Renal cortex interstitium (tissue), 15 donors: ENCODE data around the gene SPRYD7. TPM values are rescaled to one million over a fixed set of nuclear protein-coding genes. Genes with fewer than 3 reads are reported as not detected.
"Not testable (repeated sequence)": the region's sequence is repeated elsewhere in the genome, so short reads cannot be mapped to it uniquely, and the experiment has no call there.

ENCODE experiments used
- DNase-seq, 11 donors: peaks; one replicate each; pipeline ENCODE4 v3.0.0-alpha.2; 2013; ENCODE audit warnings: low read depth in 9 of 11, low spot score in 4 of 11; ENCODE audit errors: extremely low read depth in 1 of 11
- long read RNA-seq, 16 experiments: transcript quantifications; one replicate each; lab custom pipeline, GENCODE V29; 2026
- polyA plus RNA-seq, 3 donors: library from polyadenylated mRNA; unstranded; fragments of 120-200 nt; gene quantifications; one replicate each; pipeline ENCODE4 v1.2.1, GENCODE V29; 2013; ENCODE audit not compliant: insufficient read length in 3 of 3

SPRYD7 gene, protein sequence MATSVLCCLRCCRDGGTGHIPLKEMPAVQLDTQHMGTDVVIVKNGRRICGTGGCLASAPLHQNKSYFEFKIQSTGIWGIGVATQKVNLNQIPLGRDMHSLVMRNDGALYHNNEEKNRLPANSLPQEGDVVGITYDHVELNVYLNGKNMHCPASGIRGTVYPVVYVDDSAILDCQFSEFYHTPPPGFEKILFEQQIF
- 10 to 100 TPM; 11.6 to 14.5 (median 13.1) TPM for polyA plus RNA-seq
- long read RNA-seq, donor 1, transcript SPRYD7-201 (5 exons, 3,053 nt) = major isoform, 6 of 6 reads
- long read RNA-seq, donor 1, partial matches to known transcripts = 0 of 6 reads
- long read RNA-seq, donor 1, other reads (novel, unspliced or antisense) = 0 of 6 reads
- long read RNA-seq, donor 2, partial matches to known transcripts = 0 of 4 reads
- long read RNA-seq, donor 2, other reads (novel, unspliced or antisense) = 0 of 4 reads
- long read RNA-seq, donor 3, transcript SPRYD7-201 (5 exons, 3,053 nt) = major isoform, 14 of 16 reads
- long read RNA-seq, donor 3, partial matches to known transcripts = 0 of 16 reads
- long read RNA-seq, donor 3, other reads (novel, unspliced or antisense) = 0 of 16 reads
- long read RNA-seq, donor 4, transcript SPRYD7-201 (5 exons, 3,053 nt) = major isoform, 7 of 7 reads
- long read RNA-seq, donor 4, partial matches to known transcripts = 0 of 7 reads
- long read RNA-seq, donor 4, other reads (novel, unspliced or antisense) = 0 of 7 reads
- long read RNA-seq, donor 5 = 0 reads
- long read RNA-seq, donor 6, partial matches to known transcripts = 0 of 5 reads
- long read RNA-seq, donor 6, other reads (novel, unspliced or antisense) = 0 of 5 reads
- long read RNA-seq, donor 7, transcript SPRYD7-201 (5 exons, 3,053 nt) = major isoform, 7 of 10 reads
- long read RNA-seq, donor 7, partial matches to known transcripts = 0 of 10 reads
- long read RNA-seq, donor 7, other reads (novel, unspliced or antisense) = 0 of 10 reads
- long read RNA-seq, donor 8 = 0 reads
- long read RNA-seq, donor 9, transcript SPRYD7-201 (5 exons, 3,053 nt) = major isoform, 8 of 9 reads
- long read RNA-seq, donor 9, partial matches to known transcripts = 0 of 9 reads
- long read RNA-seq, donor 9, other reads (novel, unspliced or antisense) = 0 of 9 reads
- long read RNA-seq, donor 10, transcript SPRYD7-201 (5 exons, 3,053 nt) = major isoform, 9 of 10 reads
- long read RNA-seq, donor 10, partial matches to known transcripts = 0 of 10 reads
- long read RNA-seq, donor 10, other reads (novel, unspliced or antisense) = 0 of 10 reads
- long read RNA-seq, donor 11, partial matches to known transcripts = 0 of 5 reads
- long read RNA-seq, donor 11, other reads (novel, unspliced or antisense) = 0 of 5 reads
- long read RNA-seq, donor 12, transcript SPRYD7-201 (5 exons, 3,053 nt) = major isoform, 5 of 5 reads
- long read RNA-seq, donor 12, partial matches to known transcripts = 0 of 5 reads
- long read RNA-seq, donor 12, other reads (novel, unspliced or antisense) = 0 of 5 reads
- long read RNA-seq, donor 13 = 0 reads
- long read RNA-seq, donor 14, transcript SPRYD7-201 (5 exons, 3,053 nt) = major isoform, 9 of 9 reads
- long read RNA-seq, donor 14, partial matches to known transcripts = 0 of 9 reads
- long read RNA-seq, donor 14, other reads (novel, unspliced or antisense) = 0 of 9 reads
- long read RNA-seq, donor 15, partial matches to known transcripts = 0 of 2 reads
- long read RNA-seq, donor 15, other reads (novel, unspliced or antisense) = 0 of 2 reads
- long read RNA-seq, donor 16, transcript SPRYD7-201 (5 exons, 3,053 nt) = major isoform, 15 of 15 reads
- long read RNA-seq, donor 16, partial matches to known transcripts = 0 of 15 reads
- long read RNA-seq, donor 16, other reads (novel, unspliced or antisense) = 0 of 15 reads

DNA sequence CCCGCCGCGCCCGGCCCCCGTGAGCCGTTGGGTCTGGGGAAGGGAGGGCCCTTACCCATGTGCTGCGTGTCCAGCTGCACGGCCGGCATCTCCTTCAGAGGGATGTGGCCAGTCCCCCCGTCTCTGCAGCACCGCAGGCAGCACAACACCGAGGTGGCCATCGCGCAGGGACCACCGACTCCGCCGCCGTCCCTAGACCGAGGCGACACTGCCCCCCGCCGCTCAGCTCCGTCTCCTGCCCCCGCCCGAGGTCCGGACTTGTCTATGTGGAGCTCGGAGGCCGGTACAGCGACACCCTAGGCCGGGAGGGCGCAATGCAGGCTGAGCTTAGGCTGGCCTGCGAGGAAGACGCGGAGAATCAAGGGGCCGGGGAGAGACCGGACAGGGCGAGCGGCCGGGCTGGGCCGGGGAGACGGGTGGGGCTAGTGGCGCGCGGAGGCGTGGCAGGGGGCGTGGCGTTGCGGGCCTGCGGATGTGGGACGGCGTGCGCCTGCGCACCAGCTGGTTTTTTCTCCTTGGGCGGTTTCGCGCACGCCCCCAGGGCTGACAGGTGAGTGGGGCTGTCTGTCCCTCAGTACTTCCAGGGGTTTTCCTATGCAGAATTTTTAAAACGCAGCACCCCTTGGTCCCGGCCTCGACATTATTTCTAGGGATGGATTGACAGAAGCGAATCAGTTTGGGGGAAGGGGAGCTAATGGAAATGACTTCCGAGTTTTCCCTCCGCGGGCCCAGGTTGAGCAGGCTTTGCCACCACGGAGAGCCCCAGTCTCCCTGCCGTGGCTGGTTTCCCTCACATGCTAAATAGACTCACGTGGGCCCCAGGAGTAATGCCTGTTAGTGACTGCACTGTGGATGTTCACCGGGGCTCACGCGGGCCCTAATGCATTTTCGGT lies at the start of gene SPRYD7:
Gene SPRYD7, minus strand, starts transcription at position 266 of the 893 bp plus-strand sequence. Its CDS starts 105 bp downstream, at position 161.
- DNase-seq = peak; percentile 90 to 98 (median 97)

DNA sequence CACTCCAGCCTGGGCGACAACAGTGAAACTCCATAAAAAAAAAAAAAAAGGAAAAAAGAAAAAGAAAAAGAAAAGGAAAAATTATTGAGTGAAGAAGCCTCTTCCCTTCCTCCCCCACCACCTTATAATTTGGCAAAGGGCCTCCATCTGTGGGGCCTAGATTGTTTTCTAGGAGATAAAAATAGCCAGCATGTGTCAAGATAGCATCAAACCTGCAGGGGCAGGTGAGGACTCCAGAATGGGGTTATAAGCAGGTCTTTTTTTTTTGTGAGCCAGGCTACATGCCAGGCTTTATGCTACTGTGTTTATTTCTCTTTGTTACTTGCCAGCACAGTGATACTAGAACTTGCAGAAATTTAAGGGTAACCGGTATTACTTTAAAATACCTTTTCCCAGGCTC lies 49.0 kb upstream of the SPRYD7 start:
- no peak for DNase-seq

DNA sequence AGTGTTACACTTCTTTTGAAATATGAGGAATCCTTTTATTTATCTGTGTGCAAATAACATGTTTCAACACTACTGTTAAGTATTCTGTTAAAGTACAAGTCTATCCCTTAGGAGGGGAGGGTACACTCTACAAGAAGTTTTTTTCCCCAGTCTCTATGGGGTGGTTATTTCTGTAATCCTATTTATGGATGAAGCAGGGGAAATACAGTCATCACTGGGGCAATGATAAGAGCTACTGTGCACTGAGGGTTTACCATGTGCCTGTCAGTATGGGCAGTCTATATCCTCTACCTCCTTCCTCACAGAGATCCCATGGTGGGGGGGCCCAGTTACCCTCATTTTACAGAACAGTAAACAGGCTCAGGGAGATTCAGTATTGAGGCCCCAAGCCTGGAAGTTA lies 44.1 kb upstream of the SPRYD7 start:
- DNase-seq = no peak

DNA sequence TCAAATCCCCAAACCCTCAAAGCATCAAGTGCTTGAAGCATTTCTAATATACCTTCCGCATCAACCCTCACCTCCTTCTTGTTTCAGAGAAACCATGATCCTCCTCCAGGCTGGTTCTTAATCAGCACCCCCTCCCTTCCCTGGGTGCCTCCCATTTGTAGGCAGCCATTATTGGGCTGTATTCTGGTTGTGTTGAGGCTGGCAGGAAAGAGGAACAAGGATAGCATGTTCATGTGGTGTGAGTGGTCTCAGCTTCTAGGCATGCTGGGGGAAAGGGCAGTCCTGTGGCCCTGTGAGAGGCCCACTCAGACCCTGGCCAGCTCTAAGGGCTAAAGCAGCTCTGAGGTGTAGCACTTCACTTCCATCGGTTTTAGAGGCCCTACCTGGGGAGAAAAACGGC lies 41.9 kb upstream of the SPRYD7 start:
- DNase-seq = no peak

DNA sequence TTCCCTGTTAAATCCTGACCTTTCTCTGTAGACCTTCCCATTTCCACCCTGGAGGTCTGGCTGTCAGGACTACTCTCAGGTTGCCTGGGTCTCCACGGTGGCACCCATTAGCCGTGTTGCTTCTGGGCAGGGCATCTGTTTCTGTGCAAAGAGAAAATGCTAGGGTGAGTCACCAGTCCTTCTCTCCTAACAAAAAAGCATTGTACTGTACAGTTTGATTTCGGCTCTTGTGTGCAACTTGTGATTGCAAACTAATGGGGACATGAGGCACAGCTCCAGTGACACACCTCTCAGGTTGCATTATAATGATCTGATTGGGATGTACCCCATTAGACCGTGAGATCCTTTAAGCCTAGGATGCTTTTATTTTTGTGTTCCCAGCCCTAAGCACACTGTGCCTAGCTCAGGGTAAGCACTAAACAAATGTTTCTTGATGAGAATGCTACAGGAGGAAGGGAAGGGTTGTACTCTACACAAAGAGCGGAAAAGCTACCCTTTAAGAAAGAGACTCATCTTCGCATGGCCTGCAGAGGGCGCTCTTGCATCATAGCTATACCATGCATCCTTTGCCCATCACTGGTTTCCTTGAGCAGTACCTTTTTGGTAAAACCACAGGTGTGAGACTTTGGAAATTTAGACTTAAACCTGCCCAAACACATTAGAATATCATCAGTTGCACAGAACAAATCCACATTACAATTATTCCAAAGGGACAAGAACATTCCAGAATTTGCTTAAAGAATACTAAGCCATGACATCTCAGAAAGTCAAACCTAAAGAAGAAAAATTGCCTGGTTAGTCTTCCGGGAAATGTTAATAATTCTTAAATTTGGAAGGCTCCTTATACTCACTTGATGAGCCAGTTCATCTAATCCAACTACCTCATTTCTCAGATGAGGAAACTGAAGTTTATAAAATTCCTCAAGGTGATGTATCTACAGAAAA lies 40.4 kb upstream of the SPRYD7 start:
- peak; percentile 39 to 69 (median 56) for DNase-seq

DNA sequence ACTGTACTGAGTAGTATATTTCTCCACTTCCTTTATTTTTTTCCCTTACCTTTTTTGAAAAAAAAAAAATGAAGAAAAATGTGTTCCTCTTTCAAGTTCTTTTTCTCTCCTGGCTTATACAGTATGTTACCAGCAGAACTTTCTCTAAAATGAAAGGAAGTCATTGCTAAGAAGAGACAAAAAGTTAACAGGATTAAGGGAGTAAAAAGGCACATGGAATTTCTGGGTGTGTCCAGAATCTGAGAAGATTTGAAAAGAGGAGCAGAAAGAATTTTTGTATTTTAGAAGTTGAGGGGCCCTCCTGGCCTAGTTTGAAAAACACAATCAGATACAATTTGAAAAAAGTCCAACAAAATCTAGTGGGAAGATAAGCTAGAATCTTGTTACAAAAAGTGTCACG lies 39.7 kb upstream of the SPRYD7 start:
- DNase-seq = no peak

DNA sequence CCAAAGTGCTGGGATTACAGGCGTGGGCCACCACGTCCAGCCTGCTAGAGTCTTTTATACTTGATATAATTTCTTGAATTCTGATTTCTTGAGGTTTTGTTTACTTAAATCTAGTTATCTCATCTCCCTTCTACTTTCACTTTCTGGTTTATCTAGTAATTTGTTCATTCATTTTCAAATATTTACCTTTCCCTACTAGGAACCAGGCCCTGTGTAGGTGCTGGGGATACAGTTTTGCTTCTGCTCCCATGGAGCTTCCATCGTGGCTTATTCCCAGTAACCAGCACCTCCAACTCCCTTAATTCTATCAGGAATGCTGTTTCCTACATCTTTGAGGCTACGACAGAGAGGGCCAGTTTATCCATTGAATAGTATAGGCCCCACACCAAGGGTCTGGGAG lies 36.6 kb upstream of the SPRYD7 start:
- no peak for DNase-seq

DNA sequence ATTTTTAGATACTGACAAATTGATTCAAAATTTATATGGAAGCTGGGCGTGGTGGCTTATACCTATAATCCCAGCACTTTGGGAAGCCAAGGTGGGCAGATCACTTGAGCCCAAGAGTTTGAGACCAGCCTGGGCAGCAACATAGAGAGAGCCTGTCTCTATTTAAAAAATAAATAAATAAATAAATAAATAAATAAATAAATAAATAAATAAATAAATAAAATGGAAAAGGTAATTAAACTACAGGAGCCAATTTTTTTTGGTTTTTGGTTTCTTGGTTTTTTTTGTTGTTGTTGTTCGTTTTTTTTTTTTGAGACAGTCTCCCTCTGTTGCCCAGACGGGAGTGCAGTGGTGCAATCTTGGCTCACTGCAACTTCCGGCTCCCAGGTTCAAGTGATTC lies 31.3 kb upstream of the SPRYD7 start:
- DNase-seq = no peak

DNA sequence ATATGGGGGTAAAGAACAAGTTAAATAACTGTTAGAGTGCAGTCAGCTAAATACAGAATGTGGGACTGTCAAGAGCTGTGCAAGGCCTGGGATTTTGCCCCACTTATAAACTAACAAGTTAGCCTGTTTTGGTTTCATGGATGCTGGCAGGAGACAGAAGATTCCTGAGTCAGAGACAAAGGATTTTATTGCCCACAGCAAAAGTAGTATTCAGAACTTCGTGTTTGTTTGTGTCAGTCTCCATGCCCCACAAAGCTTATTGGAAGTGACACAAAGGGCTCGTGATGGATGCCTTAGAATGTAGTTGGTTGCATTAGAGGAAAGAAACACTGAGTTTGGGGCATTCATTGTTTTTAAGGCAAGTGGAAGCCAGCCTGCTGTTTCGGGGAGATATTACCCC lies 22.2 kb upstream of the SPRYD7 start:
- DNase-seq = no peak

DNA sequence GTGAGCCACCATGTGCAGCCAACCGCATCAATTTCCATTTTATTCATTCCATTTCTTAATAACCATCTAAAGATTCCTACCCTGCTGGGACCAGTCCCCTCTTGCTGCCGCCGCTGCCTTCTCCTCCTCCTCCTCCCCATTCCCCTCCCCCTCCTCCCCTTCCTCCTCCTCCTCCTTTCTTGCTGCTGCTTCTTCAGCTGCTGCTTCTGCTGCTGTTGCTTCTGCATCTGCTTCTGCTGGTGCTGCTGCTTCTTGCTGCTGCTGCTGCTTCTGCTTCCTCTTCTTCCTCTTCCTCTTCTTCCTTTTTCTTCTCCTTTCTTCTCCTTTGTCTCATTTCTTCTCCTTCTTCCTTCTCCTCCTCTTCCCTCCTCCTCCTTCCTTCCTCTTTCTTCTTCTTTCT lies 20.0 kb upstream of the SPRYD7 start:
- DNase-seq = no peak

DNA sequence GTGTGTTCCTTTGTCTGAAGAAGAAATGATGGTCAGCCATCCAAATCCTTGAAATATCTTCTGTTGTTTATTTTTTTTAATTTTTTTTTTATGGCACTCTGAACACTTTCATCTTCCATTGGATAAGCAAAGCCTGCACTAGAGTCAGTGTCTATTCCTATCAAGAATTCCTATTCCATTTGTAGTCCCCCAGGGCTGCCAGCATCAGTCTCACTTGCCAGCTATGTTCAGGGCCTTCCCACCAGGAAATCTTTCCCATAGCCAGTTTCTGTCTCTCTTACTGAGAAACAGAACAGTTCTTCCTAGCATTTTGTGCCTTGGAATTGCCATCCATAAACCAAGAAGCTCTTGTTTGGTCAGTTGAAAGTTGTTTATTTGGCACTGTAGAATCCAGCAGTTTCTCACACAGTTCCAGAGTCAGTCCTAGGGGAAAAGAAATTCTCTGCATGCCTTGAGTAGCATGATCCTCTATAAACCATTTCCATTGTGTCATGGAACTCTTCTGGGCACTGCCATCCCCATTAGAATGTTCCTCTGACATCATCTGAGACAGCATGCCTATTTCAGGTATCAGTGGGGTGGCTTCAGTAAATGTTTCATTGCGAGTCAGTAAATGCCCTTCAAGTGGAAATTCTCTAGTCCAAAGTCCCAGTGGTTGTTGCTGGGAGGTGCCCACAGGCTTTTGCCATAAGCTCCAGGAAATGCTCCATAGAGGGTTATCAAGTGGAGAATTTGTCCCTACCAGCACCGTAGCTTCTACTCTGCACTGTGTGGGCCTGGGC lies 18.7 kb upstream of the SPRYD7 start:
- no peak for DNase-seq

DNA sequence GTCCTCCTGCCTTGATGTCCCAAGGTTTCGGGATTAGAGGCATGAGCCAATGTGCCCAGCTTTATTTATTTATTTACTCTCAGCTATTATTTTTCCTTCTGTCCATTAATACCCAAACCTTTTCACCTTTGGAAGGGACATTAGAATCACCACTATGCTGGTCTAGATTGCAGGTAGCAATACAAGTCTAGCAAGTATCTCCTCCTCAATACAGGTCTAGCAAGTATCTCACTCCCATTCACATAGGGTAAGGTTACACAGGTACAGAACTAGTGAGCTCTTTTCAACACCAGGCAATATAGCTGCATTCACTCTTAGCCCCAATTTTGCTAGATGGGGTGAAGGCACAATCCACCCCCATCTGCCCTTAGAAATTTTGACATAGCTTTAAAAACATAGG lies 17.4 kb upstream of the SPRYD7 start:
- no peak for DNase-seq

DNA sequence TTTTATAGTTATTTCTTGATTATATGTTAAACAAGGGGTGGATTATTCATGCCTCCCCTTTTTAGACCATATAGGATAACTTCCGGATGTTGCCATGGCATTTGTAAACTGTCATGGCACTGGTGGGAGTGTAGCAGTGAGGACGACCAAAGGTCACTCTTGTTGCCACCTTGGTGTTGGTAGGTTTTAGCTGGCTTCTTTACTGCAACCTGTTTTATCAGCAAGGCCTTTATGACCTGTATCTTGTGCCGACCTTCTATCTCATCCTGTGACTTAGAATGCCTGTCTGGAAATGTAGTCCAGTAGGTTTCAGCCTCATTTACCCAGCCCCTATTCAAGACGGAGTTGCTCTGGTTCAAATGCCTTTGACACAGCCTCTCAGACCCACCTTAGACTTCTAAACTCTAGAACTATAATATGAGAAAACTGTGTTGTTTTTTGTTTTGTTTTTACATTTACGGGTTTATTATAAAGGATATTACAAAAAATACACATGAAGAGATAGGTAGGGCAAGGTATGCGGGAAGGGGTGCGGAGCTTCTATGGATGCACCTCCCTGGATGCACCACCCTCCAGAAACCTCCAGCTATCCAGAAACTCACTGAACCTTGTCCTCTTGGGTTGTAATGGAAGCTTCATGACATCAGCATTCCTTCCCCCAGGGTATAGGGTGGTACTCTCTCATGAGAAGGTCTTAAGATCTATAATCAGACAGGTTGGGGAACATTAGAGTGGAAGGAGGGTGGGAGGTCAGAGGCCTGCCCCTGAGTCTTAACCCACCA lies 15.8 kb upstream of the SPRYD7 start:
- no peak for DNase-seq

DNA sequence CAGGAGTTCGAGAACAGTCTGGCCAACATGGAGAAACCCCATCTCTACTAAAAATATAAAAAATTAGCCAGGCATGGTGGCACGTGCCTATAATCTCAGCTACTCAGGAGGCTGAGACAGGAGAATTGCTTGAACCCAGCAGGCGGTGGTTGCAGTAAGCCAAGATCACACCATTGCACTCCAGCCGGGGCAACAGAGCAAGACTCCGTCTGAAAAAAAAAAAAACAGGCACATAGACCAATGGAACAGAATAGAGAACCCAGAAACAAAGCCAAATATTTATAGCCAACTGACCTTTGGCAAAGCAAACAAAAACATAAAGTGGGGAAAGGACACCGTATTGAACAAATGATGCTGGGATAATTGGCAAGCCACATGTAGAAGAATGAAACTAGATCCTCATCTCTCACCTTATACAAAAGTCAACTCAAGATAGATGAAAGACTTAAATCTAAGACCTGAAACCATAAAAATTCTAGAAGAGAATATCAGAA lies 12.7 kb upstream of the SPRYD7 start:
- DNase-seq = not testable (repeated sequence)
